Vagina (tissue), 2 donors: ENCODE data around the gene PTPRG.

Experiments
- POLR2A ChIP-seq, 2 donors: fragments of 450-650 bp; IDR thresholded peaks; one replicate each; pipeline ENCODE4 v1.6.1; 2017; ENCODE audit warnings: antibody characterized with exemption in 2 of 2, mild to moderate bottlenecking in 2 of 2, moderate library complexity in 2 of 2
- POLR2AphosphoS5 ChIP-seq, 2 donors: sonication (generic); formaldehyde crosslinking; IDR thresholded peaks; one replicate each; pipeline ENCODE4 v1.9.0; 2017; ENCODE audit warnings: antibody characterized with exemption in 2 of 2, mild to moderate bottlenecking in 2 of 2, low read depth in 1 of 2; ENCODE audit not compliant: insufficient read depth in 1 of 2
- TF ChIP-seq, protein P1 (sequence below), 3 experiments: fragments of 450-650 bp in 2 of 3; fragments of 200-600 bp in 1 of 3; sonication (generic) in 1 of 3; IDR thresholded peaks; one replicate each; pipeline ENCODE4 v1.5.1; 2017 to 2019; ENCODE audit warnings: antibody characterized with exemption in 3 of 3, mild to moderate bottlenecking in 2 of 3, moderate library complexity in 2 of 3

DNA sequence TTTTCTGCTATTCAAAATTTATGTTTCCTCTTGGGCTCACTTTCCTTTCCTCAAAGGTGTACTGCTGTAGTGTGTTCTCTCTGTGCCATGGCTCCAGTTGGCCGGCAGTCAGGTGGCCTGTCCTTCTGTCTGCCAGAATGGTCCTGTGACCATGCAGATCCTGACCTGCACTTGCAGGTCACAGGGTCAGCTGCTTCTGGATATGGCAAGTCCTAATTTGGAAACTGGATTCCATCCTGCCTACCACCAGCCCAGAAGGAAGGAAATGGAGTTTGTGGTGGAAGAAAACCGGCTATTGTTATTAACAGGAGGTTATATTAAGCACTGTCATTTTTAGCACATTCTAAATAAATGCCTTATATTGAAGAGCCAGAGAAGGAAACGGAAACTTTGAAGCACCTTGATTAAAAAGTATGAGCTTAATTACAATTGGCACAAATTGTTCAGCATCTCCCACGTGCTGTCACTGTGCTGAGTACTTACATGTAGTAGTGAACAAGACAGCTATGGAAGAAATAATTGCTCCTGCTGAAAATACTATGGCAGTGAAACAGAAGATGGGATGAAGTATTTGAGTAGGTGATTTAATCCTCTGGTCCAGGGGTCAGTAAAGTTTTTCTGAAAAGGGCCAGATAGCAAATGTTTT, 362.8 kb downstream of the PTPRG start:
- TF ChIP-seq POLR2A (IDR thresholded peaks at IDR 0.05) = no peak
- TF ChIP-seq, protein P1, sequence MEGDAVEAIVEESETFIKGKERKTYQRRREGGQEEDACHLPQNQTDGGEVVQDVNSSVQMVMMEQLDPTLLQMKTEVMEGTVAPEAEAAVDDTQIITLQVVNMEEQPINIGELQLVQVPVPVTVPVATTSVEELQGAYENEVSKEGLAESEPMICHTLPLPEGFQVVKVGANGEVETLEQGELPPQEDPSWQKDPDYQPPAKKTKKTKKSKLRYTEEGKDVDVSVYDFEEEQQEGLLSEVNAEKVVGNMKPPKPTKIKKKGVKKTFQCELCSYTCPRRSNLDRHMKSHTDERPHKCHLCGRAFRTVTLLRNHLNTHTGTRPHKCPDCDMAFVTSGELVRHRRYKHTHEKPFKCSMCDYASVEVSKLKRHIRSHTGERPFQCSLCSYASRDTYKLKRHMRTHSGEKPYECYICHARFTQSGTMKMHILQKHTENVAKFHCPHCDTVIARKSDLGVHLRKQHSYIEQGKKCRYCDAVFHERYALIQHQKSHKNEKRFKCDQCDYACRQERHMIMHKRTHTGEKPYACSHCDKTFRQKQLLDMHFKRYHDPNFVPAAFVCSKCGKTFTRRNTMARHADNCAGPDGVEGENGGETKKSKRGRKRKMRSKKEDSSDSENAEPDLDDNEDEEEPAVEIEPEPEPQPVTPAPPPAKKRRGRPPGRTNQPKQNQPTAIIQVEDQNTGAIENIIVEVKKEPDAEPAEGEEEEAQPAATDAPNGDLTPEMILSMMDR (IDR thresholded peaks at IDR 0.05) = no peak
- peak in 1 of 2 donors; percentile 90 for TF ChIP-seq POLR2AphosphoS5 (IDR thresholded peaks at IDR 0.05; ENCODE audit: insufficient read depth in 1 of 2, low read depth in 1 of 2)
